T follicular helper cell (primary cell): ENCODE data around the gene RUNX2.
"Not testable (repeated sequence)": the region's sequence is repeated elsewhere in the genome, so short reads cannot be mapped to it uniquely, and the experiment has no call there.

Source experiments
- DNase-seq: peaks from one replicate; pipeline ENCODE4 v3.0.0-alpha.2; 2020; ENCODE audit warnings: low read depth

The RUNX2 gene

DNA sequence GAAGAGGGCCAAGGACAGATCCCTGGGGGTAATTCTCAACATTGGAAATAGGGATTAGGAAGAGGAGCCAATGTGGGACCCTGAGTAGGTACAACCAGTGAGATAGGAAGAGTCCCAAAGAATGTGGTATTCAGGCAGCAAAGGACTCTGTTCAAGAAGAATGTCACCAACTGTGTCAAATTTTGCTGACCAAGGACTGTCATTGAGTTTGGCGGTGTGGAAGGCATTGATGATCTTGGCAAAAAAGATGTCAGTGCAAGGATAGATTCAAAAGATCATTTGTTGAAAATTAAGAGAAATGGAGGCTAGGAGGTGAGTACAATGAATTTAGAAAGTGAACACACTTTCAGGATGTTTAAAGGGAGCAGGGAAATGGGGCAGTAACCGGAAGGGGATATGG, 132.0 kb downstream of the RUNX2 start:
- no peak for DNase-seq

DNA sequence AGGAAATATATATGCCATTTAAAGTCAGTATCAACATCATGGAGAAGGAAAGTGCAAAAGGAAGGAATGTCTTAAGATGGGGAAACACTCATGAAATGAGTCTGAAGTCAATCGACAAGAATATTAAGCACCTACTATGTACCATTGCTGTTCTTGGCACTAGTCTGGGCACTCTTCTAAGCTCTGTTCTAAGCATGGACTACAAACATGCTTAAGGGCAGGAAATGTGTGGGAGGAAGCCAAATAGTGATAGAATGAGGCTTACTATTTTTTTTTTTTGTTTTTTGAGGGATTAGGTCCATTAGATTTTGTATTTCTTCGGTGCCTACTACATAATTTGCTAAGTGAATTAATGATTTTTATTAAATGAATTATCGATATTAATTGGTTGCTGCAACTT, 133.4 kb downstream of the RUNX2 start:
- no peak for DNase-seq

DNA sequence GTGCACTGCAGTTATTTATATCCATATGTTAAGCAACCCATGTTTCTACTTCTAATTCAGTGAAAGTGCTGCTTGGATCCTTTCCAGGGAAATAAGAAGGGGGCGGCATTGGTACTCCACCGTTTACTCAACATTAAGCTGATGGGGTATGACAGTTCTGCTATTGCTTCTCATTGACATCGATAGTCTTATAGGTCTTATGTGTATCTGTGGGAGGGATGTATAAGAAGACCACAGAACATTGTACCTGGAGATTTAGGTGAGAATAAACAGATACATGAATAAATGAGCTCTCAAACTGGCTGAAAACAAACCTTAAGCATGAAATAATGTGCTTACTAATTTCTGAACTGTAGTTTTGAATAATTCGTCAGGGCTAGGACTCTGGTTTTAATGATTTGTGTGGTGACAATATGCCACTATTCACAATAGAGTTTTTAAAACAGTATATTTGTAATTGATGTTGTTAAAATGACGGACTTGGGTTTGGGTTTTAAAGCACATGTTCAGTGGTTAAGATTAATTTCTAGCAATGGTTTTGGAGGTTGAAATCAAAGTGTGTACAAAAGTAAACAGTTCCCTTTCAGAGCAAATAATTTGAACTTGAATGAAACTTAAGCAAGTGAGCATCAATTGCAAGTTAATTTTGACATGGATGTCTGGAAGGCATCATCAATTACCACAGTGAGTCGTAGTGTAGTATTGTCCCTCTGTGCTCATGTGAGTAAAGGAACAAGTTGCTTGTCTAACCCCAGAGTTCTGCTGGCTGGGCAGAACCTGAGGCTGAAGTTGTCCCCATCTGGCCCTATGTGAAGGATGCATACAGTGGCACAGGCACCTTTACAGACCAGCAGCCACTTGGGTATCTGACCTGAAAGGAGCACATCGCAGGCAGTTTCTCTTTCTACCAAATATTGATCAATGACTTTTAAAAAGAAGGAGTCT, 134.3 kb downstream of the RUNX2 start:
- no peak for DNase-seq

DNA sequence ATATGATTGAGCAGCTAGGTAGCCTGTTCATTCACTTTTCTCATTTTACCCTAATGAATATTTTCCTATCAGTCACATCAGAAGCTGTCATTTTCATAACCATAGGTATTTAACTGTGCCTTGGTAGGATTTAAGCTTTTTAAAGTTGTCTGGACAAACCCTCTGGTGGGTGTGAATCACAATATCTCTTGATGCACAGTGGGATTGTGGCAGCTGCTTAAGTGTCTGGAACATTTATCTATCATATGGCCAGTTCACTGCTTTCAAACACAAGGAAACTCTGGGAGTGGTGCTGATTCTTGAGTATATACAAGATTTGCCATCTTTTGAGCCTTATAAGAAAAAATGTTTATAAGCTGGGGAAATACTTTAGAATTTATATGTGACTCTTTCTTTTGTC, 136.6 kb downstream of the RUNX2 start:
- no peak for DNase-seq

DNA sequence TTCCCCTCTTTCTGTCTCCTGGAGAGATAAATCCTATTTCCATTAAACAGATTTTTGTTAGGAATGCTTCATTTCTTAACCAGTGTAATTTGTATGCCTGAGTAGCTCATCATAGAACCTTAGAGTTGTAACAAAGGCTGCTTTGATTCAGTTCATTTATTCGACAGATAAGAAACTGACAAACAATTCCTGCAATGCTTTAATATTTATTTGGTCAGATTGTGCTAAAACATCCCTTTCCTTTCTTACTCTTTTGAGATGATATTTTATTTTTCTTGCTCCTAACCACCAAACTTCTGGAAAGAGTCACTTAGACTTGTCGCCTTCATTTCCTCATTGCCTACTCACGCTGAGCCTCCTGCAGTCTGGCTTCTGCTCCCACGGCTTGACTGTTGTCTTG, 138.6 kb downstream of the RUNX2 start:
- DNase-seq: no peak

DNA sequence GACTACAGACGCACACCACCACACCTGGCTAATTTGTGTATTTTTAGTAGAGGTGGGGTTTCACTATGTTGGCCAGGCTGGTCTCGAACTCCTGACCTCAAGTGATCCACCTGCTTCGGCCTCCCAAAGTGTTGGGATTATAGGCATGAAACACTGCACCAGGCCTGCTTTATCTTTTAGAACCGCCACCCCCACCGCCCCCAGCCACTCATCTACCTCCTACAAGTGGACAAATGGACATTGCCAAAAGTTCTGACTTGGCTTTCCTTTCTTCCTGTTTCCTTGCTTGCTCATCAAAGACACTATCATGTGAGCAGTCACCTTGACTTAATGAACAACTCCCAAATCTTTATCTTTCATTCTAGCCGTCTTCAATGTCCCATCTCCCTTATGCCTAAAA, 139.3 kb downstream of the RUNX2 start:
- not testable (repeated sequence) for DNase-seq

DNA sequence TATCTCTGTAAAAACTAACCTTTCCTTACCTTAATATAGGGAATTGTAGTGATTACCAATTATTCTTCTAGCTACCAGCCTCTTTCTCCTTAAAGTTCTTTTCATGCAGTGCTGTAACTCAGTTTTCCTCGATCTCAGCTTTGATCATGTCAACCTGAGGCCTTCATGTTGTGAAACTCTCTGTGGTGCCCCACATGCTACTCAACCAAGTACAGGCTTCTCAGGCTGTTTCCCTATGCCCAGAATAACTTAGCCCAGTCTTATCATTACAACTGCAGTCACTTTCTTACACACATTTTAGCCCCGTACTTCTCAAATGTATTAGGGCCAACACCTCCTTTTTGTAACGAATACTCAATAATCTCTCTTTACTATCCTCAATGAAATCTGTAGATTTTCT, 139.7 kb downstream of the RUNX2 start:
- no peak for DNase-seq

DNA sequence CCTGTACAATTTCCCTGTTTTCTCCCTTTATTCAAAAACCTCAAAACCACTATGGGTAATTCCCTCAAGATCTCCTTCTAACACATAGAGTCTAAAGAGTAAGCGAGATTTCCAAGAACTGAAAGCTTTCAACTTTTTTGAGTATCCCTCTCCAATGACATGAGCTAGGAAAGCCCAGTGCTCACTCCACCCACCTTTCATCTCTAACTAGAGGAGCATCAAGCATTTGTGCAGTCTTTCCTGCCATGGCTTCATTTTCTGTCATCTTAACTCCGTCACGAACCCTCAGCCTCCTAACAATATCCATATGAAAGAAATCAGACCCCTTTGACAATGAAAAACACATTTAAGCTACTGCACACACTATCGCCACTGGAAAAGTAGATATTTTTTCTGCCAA, 141.5 kb downstream of the RUNX2 start:
- DNase-seq: no peak

DNA sequence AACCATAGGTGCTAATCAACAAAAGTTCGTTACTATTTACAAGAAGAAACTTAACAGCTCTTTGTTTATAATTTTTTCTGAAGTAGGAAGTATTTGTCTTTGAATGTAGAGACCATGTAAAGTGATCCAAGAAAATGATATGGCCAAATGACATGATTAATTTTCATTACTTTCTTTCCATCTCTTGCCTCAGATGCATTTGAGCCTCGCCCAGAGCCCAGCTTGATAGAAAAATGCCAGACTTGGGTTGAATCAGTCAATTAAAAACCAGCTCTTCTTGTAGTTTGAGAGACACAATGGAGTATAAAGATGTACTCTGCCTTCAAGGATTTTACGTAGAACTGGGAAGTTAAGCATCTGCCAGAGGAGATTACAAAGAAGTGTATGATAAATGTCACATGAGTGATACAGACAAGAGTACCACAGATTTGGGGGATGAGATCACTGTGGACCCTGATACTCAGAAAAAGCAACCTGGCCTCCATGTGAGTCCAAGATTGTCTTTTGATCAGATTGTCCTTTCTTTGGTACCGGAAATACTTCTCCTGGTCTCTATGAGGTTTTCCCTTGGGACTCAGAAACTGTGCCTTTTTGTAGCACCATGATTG, 142.1 kb downstream of the RUNX2 start:
- no peak for DNase-seq

DNA sequence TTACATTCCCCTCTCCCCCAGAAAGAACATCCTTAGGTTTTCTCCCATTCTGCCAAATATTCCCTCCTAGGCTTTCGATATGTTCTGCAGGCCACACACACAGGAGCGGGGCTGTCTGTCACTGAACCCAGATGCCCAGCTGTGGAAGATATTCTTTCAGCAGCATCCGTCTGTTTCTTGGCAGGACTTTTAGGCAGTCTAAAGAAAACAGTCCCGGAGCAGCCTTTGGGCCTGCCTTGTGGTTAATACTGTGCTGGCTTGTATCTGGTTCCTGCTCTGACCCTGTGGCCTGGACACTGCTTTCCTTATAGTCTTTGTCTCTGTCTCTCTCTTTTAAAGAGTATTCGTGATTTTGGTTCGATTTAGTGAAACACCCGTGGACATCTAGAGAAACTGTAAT, 144.3 kb downstream of the RUNX2 start:
- no peak for DNase-seq

DNA sequence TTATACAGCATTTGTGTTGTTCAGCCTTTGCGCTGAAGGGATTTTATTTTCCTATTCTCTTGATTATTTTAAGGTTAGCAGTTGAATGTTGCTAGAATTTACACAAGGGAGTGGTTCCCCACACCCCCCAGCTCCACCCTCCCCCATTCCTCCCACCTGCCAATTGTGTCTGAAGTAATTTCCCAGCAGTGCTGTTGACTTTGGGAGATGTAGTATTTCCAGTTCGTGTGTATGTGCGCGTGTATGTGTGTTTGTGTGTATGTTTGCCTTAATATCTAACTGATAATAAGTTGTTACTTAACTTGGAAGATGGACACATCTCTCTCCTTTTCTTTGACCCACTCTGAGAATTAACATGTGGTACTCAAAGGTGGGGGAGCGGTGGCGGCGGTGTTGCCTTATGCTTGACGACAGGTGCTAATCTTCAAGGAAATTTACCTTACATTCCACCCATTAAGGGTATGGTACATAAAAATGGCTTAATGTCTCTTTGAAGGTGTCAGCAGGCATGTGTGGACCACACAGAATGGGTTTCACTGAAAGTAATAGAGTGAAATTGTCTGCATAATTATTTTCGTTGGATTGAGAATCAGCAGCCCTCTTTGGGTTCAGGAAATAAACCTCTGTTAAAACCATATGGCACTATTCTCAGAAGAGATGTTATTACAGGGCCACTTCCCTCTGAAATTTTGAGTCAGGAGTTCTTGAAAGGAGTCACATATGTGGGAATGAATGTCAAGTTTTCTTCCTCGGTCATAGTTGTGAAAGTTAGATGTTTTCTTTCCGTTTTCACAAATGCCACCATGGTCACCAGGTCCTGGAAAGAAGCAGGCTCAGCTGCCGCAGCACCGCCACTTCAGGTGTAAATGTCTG, 145.2 kb downstream of the RUNX2 start:
- no peak for DNase-seq

DNA sequence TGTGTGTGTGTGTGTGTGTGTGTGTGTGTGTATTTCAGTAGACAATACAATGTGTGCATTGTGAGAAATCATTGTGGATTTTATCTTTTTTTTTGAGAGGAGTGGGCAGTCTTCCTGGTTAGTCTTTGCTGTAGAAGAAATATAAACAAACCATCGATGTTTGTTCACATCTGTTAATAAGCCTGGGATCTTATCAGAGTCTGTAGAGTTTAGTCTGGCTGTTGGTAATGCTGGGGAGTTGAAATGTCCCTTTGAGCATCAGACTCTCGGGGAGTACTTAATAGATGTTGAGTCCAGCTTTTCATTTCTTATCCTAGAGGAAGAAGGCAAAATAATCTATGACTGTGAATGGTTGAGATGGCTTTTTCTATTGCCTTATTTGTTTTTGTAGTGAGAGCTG, 146.2 kb downstream of the RUNX2 start:
- DNase-seq: no peak

DNA sequence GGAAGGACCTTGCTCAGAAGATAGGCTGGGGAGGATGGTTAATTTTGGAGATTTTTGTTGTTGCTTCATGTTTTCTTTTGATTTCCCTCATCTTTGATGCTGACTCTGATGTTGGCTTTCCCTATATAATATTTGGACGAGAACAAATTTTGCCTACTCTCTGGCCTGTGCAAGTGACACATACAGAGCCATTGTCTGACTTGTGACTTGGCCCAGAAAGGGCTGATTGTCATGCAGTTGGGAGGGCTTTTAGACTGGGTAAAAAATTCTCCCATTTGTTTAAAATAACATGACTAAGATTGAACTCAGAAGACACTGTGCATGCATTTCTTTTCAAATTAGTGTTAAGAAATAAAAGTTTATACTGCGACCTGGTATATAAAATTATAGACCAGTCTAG, 148.2 kb downstream of the RUNX2 start:
- DNase-seq: no peak

DNA sequence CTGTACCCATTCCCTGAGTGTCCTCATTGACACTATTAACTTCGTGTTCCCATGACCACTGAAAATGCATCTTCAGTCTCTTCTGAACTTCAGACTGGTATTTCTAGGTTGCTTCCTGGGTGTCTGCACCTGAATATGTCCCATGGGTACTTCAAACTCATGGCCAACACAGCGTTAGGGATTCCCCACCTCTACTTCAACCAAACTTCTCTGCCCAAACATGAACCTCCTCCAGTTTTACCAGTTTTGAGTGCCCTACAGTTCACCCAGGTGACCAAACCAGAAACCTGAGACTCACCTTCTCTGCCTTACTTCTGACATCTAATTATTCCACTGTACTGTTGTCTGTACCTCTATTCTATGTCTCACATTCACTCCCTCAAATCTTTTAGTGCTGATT, 149.1 kb downstream of the RUNX2 start:
- no peak for DNase-seq

DNA sequence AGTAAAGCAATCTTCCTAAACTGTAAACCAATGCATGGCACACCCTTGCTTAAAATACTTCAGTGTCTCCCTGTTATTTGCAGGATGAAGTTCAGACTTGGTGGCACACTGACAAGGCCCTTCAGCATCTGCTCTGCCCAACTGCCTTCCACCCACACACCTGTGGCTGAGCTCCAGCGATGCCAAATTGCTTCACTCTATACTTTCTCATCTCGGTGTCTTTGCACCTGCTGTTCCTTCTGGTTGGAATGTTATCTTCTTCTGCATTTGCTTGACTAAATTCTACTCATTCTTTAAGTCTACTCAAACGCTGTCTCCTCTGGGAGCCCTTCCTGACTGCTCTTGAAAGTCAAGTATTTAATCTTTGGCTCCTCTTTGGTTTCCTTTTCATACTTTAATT, 149.7 kb downstream of the RUNX2 start:
- DNase-seq: no peak

DNA sequence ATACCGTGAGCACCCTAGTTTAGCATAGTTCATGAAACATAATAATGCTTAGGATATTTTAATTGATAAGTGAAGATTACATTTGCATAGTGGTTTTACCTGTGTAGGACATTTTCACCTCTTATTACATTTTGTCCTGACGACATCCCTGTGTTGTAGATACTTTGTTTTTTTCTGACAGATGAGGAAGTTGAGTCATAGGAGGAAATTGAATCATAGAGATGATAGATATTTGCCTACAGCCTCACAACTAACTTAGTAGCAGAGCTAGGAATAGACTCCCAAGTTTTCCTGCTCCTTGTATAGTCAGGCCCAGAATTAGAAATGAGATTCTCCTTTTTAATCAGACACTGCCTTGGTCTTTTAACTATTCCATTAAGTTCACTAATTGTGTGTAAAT, 150.1 kb downstream of the RUNX2 start:
- DNase-seq: no peak

DNA sequence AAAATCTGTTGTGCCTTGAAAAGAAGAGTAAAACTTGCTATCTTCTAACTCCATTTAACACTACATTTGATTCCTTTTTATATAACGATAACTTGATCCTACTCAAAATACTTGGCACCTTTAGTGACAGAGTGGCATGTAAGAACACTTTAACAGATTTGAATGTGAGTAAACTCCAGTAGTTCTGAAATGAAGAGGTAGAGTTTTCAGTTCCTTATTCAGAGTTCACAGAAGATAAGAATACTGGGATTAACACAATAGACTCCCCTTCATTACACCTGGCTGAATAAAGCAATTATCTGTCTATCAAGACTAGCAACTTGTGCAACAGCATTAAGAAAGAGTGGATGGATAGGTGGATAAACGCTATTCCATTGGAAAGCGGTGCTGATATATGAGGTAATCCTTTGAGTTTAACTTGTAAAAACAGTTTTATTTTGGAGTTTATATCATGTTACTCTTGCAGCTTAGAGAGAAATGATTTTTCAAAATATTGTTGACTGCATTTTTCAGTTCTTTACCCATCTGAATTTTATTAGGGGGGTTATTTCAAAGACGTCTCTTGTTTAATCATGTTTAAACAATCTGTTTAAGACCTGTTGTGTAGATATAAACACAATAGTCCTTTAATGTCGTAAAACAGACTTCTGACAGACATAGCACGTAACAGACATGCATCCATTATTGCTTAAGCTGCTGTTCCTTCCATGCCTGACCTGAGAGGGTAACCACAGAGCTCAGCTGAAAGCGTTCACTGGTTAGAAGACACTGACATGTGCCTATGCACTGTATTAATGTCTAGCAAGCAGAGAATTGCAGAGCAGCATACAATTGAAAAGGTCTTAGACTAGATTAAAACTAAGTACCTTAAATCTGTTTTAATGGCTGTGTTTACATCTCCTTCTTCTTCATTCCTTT, 152.0 kb downstream of the RUNX2 start:
- DNase-seq: no peak

DNA sequence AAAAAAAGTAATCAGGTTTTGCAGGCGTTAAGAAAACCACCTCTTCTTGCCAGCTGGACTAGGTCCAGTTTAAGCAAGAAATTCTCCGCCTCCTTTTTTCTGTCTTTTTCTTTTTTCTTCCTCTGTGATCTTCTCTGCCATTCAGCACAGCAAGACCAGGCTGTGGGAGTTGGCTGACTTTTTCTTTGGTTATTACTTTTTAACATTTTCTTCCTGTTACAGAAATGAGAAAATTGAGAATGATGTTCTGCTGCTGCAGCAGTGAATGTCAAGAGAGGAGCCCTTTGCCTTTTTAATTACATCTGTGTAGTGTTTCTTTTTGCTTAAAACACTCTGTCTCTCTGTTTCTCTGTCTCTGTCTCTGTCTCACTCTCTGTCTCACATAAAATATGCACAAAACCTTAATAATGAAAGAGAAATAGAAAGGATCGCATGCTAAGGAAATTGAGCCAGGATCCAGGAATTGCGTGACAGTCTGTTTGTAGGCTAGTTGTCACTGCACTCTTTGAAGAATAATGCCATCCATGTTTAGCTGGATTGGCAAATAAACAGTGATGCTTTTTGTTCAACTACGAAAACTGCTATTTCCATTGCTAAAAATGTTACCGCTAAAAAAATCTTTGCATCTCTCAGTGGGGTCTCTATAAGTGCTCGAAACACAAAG, 152.8 kb downstream of the RUNX2 start:
- no peak for DNase-seq

DNA sequence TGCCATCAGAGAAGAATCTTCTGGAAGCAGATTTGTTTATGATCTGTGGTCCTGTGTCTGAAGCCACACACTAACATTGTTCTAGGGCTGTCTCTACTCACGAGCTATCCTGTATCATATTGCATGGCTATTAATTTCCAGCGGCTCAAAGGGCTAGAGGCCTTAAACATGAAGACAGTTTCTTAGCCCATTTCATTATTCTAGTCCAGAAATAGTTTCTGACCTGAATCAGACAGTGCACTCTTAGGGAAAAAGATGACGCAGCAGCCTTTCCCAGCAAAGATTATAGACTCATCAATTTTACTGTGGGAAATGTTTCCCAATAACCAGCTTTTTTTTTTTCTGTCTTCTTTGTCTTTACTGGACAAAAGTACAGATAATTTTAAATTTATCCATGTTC, 154.9 kb downstream of the RUNX2 start:
- DNase-seq: no peak

DNA sequence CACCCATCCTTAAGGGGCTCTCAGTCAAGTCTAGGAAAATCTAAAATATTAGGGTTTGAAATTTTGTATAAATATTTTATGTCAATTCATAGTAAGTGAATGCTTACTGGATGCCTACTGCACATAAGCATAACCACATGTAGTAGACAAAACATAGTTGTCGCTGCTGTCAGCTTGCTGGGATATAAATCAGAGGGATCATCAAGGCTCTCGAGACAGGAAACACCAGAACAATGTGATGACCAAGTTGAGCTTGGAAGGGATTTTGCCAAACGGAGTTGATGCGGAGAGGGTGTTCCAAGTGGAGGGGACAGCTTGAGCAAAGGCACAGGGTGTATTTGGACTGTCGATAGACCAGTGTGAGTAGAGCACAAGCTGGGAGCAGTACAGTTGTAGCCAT, 155.4 kb downstream of the RUNX2 start:
- no peak for DNase-seq

DNA sequence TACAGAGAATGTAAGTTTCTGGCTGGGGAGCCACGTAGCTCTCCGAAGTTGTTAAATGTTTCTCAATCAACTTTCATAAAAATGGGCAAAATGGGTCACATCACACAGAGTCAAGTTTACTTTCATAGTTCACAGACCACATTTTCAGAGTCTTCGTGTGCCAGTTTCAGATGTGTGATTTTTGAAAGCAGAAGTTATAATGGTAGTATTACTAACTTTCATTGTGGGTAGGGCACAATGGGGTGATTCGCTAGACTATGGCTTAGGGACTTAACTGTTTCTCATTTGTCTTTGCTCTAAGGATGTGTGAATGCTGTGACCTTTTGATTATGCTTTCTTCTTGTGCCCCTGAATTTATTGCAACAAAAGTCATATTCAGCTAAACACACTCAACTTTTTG, 158.6 kb downstream of the RUNX2 start:
- no peak for DNase-seq
